Stimulated activated CD8-positive, alpha-beta memory T cell treated with anti-CD3 and anti-CD28 coated beads, Interleukin-15, amount 100 ng/mL, for 1 hour (primary cell): ENCODE results near the gene DMXL2.

Experiments
- DNase-seq: peaks from one replicate; pipeline ENCODE4 v3.0.0-alpha.2; 2020; ENCODE audit warnings: low read depth

Gene DMXL2

GRCh38 chr15:51405693-51406523 lies 216.7 kb downstream of the DMXL2 start:
- no peak for DNase-seq

- no peak for DNase-seq
Observed at GRCh38 chr15:51403946-51404695, 218.4 kb downstream of the DMXL2 start.

GRCh38 chr15:51403072-51403878 lies 219.3 kb downstream of the DMXL2 start:
- DNase-seq: no peak

- no peak for DNase-seq
Observed at GRCh38 chr15:51401872-51402517, 220.6 kb downstream of the DMXL2 start.

GRCh38 chr15:51401051-51401780 lies 221.4 kb downstream of the DMXL2 start:
- DNase-seq: no peak

GRCh38 chr15:51398626-51399025 lies 223.9 kb downstream of the DMXL2 start:
- DNase-seq: no peak
